GM18498 (cell line): ENCODE measurements around the gene PEX14.
"Not testable (repeated sequence)": the region's sequence is repeated elsewhere in the genome, so short reads cannot be mapped to it uniquely, and the experiment has no call there.

Experiments used
- ATAC-seq: cut with Tn5 transposase; IDR thresholded peaks from one replicate; pipeline ENCODE4 v1.9.1; 2021; ENCODE audit warnings: mild to moderate bottlenecking, moderate library complexity; ENCODE audit not compliant: unreplicated experiment

Gene PEX14

GRCh38 chr1:10494418-10494753 is 19.6 kb downstream of the PEX14 start:
- ATAC-seq = peak; percentile 3

GRCh38 chr1:10494754-10495474 is 20.2 kb downstream of the PEX14 start:
- peak; percentile 73 for ATAC-seq

GRCh38 chr1:10495475-10495817 is 20.7 kb downstream of the PEX14 start:
- no peak for ATAC-seq

- ATAC-seq = no peak
Observed at GRCh38 chr1:10495952-10496351, 21.2 kb downstream of the PEX14 start.

- ATAC-seq = no peak
Observed at GRCh38 chr1:10497109-10497508, 22.4 kb downstream of the PEX14 start.

GRCh38 chr1:10498231-10498630 is 23.5 kb downstream of the PEX14 start:
- ATAC-seq = no peak

GRCh38 chr1:10502206-10502605 is 27.5 kb downstream of the PEX14 start:
- no peak for ATAC-seq

GRCh38 chr1:10504249-10504648 is 29.5 kb downstream of the PEX14 start:
- ATAC-seq = no peak

GRCh38 chr1:10506046-10506676 is 31.4 kb downstream of the PEX14 start:
- not testable (repeated sequence) for ATAC-seq

GRCh38 chr1:10506677-10507047 is 31.9 kb downstream of the PEX14 start:
- ATAC-seq = no peak

- peak; percentile 47 for ATAC-seq
Observed at GRCh38 chr1:10507111-10507879, 32.5 kb downstream of the PEX14 start.

GRCh38 chr1:10508511-10508951 is 33.8 kb downstream of the PEX14 start:
- ATAC-seq = no peak

- ATAC-seq = no peak
Observed at GRCh38 chr1:10509809-10510509, 35.2 kb downstream of the PEX14 start.

- ATAC-seq = peak; percentile 90
Observed at GRCh38 chr1:10510520-10511493, 36.1 kb downstream of the PEX14 start.

GRCh38 chr1:10511494-10511885 is 36.7 kb downstream of the PEX14 start:
- no peak for ATAC-seq

GRCh38 chr1:10513199-10513598 is 38.4 kb downstream of the PEX14 start:
- ATAC-seq = no peak

GRCh38 chr1:10514490-10515235 is 39.9 kb downstream of the PEX14 start:
- ATAC-seq = no peak

- no peak for ATAC-seq
Observed at GRCh38 chr1:10515301-10515975, 40.7 kb downstream of the PEX14 start.
